ENCODE data around the gene RAB30.

DNA sequence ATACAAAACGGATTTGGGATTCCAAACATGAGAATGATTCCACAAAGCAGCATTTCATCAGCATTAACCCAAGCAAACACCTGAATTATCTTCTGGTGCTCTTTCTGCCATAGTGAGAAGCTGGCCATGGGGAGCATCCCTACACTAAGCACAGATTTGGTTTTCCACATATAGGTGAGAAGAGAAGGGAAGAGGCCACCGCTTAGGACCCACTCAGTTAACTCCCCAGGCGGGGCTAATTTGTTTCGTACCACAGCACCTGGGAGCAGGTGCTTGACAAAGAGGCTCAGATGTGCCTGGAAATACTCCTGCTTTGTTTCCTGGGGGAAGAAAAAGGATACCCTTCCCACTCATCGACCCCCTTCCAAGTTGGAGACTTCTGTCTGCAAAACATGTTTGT, 64.2 kb downstream of the RAB30 start:
- TF ChIP-seq EP300 (IDR thresholded peaks at IDR 0.05): no peak
- TF ChIP-seq, protein P1, sequence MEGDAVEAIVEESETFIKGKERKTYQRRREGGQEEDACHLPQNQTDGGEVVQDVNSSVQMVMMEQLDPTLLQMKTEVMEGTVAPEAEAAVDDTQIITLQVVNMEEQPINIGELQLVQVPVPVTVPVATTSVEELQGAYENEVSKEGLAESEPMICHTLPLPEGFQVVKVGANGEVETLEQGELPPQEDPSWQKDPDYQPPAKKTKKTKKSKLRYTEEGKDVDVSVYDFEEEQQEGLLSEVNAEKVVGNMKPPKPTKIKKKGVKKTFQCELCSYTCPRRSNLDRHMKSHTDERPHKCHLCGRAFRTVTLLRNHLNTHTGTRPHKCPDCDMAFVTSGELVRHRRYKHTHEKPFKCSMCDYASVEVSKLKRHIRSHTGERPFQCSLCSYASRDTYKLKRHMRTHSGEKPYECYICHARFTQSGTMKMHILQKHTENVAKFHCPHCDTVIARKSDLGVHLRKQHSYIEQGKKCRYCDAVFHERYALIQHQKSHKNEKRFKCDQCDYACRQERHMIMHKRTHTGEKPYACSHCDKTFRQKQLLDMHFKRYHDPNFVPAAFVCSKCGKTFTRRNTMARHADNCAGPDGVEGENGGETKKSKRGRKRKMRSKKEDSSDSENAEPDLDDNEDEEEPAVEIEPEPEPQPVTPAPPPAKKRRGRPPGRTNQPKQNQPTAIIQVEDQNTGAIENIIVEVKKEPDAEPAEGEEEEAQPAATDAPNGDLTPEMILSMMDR (IDR thresholded peaks at IDR 0.05): no peak
